DOHH2 (cell line): ENCODE data around the gene TMPRSS2.

Experiments used
- H3F3A ChIP-seq: fragments of 200-600 bp; sonication (generic), shearing (Covaris generic); 2 replicates; pipeline ENCODE4 v1.6.0; 2016; ENCODE audit warnings: antibody characterized with exemption, mild to moderate bottlenecking; ENCODE audit not compliant: control insufficient read depth, insufficient read depth
- H3K27ac ChIP-seq: fragments of 200-600 bp; sonication (generic); 2 replicates; pipeline ENCODE4 v1.5.1; 2014; ENCODE audit warnings: low read depth, mild to moderate bottlenecking, low read length, moderate library complexity
- H3K27me3 ChIP-seq: fragments of 200-600 bp; sonication (generic); 2 replicates; pipeline ENCODE4 v1.6.1; 2014; ENCODE audit warnings: mild to moderate bottlenecking, low read length, mixed read lengths; ENCODE audit not compliant: control insufficient read depth
- H3K36me3 ChIP-seq: fragments of 200-600 bp; sonication (generic); 2 replicates; pipeline ENCODE4 v1.6.1; 2014; ENCODE audit warnings: mild to moderate bottlenecking, low read length, moderate library complexity, mixed read lengths; ENCODE audit not compliant: control insufficient read depth
- H3K4me1 ChIP-seq: fragments of 200-600 bp; sonication (generic); 2 replicates; pipeline ENCODE4 v1.6.1; 2014; ENCODE audit warnings: mild to moderate bottlenecking, low read length, mixed read lengths; ENCODE audit not compliant: control insufficient read depth
- H3K4me2 ChIP-seq: fragments of 200-600 bp; sonication (generic); 2 replicates; pipeline ENCODE4 v1.6.0; 2014; ENCODE audit warnings: mild to moderate bottlenecking, low read length, moderate library complexity
- H3K4me3 ChIP-seq: fragments of 200-600 bp; sonication (generic); 2 replicates; pipeline ENCODE4 v1.5.1; 2014; ENCODE audit warnings: mild to moderate bottlenecking, low read length, mixed read lengths
- H3K79me2 ChIP-seq: fragments of 200-600 bp; sonication (generic); 2 replicates; pipeline ENCODE4 v1.6.1; 2014; ENCODE audit warnings: mild to moderate bottlenecking, low read length, mixed read lengths; ENCODE audit not compliant: control insufficient read depth
- H3K9me2 ChIP-seq: fragments of 200-600 bp; sonication (generic); replicated peaks from 2 replicates; pipeline ENCODE4 v1.6.1; 2014; ENCODE audit warnings: mild to moderate bottlenecking, low read length, mixed read lengths; ENCODE audit not compliant: control insufficient read depth
- H3K9me3 ChIP-seq: fragments of 200-600 bp; sonication (generic); 2 replicates; pipeline ENCODE4 v1.6.1; 2014; ENCODE audit warnings: antibody characterized with exemption, low read length, mixed read lengths; ENCODE audit not compliant: control insufficient read depth, insufficient read depth
- H4K20me1 ChIP-seq: fragments of 200-600 bp; sonication (generic); 2 replicates; pipeline ENCODE4 v1.6.0; 2014; ENCODE audit warnings: low read depth, mild to moderate bottlenecking, antibody characterized with exemption, low read length, moderate library complexity; ENCODE audit not compliant: control insufficient read depth, insufficient read depth
- CTCF ChIP-seq: fragments of 200-600 bp; sonication (generic); IDR thresholded peaks from one replicate; pipeline ENCODE4 v1.5.1; 2014; ENCODE audit warnings: antibody characterized with exemption, mild to moderate bottlenecking, low read depth, low read length; ENCODE audit not compliant: poor library complexity, severe bottlenecking
- EZH2phosphoT487 ChIP-seq: fragments of 200-600 bp; sonication (generic); IDR thresholded peaks from 2 replicates; pipeline ENCODE4 v1.6.1; 2017; ENCODE audit warnings: borderline replicate concordance, mild to moderate bottlenecking, antibody characterized with exemption, low read length, moderate library complexity, mixed read lengths

The TMPRSS2 gene

GRCh38 chr21:41526478-41527087 is 18.6 kb upstream of the TMPRSS2 start:
- Histone ChIP-seq H3K4me2 (no peak overlapping the region), H3K9me3 (no peaks in the 10 kb centered on the region), H3K27ac (no peak overlapping the region), H3K9me2 (no peaks in the 10 kb centered on the region), H3K36me3 (no peaks in the 10 kb centered on the region), H3F3A (no peaks in the 10 kb centered on the region), H3K4me3 (no peak overlapping the region), H3K79me2 (no peaks in the 10 kb centered on the region), H3K4me1 (peaks cover 3% of the 10 kb centered on the region; the same call in 1 of the 2 replicates), H4K20me1 (no peaks in the 10 kb centered on the region), H3K27me3 (no peaks in the 10 kb centered on the region)
- TF ChIP-seq CTCF (no peak), EZH2phosphoT487 (no peak)

GRCh38 chr21:41523175-41523574 is 15.2 kb upstream of the TMPRSS2 start:
- H3K79me2 ChIP-seq, result no peaks in the 10 kb centered on the region
- no peaks in the 10 kb centered on the region for H3K9me3 ChIP-seq
- H3F3A ChIP-seq, result no peaks in the 10 kb centered on the region
- H4K20me1 ChIP-seq, result no peaks in the 10 kb centered on the region
- H3K4me3 ChIP-seq, result no peak overlapping the region
- no peaks in the 10 kb centered on the region for H3K27me3 ChIP-seq
- H3K9me2 ChIP-seq, result no peaks in the 10 kb centered on the region
- peaks cover 3% of the 10 kb centered on the region; the same call in 1 of the 2 replicates for H3K4me1 ChIP-seq
- H3K36me3 ChIP-seq, result no peaks in the 10 kb centered on the region
- no peak overlapping the region for H3K4me2 ChIP-seq
- no peak overlapping the region for H3K27ac ChIP-seq
- no peak for TF ChIP-seq EZH2phosphoT487
- TF ChIP-seq CTCF, result no peak

- Histone ChIP-seq H3F3A (no peaks in the 10 kb centered on the region), H3K27ac (no peak overlapping the region)
These were observed 13.6 kb upstream of the TMPRSS2 start for GRCh38 chr21:41521489-41522027.

More at GRCh38 chr21:41521489-41522027, 13.6 kb upstream of the TMPRSS2 start:
- Histone ChIP-seq H3K4me1 (peaks cover 3% of the 10 kb centered on the region; the same call in 1 of the 2 replicates), H3K27me3 (no peaks in the 10 kb centered on the region), H3K36me3 (no peaks in the 10 kb centered on the region), H4K20me1 (no peaks in the 10 kb centered on the region), H3K4me2 (no peak overlapping the region), H3K79me2 (no peaks in the 10 kb centered on the region), H3K4me3 (no peak overlapping the region), H3K9me2 (no peaks in the 10 kb centered on the region), H3K9me3 (no peaks in the 10 kb centered on the region)
- TF ChIP-seq EZH2phosphoT487, result no peak
- no peak for TF ChIP-seq CTCF
